ENCODE measurements around the gene MITD1. TPM values are rescaled to one million over a fixed set of nuclear protein-coding genes. Genes with fewer than 3 reads are reported as not detected.
A peak's percentile ranks its signal among the peaks of the same experiment; 100 is the strongest.

The MITD1 gene
- total and polyA plus RNA-seq, 2 of the 13 experiments (the other 11 are each of a cell fraction or from before 2014, with no cell fraction given), result 17.8 to 43.7 TPM

- peak; percentile 95 for TF ChIP-seq KAT7 (CRISPR knock-in tag; IDR thresholded peaks at IDR 0.05; ENCODE audit: borderline replicate concordance)
- TF ChIP-seq KDM5B (CRISPR knock-in tag; IDR thresholded peaks at IDR 0.05; ENCODE audit: borderline replicate concordance), result peak; percentile 87
- 0 out of 2 replicates have a peak, but pooled peaks have one; percentile 58 for TF ChIP-seq KLF15 (CRISPR knock-in tag; IDR thresholded peaks at IDR 0.05; ENCODE audit: borderline replicate concordance)
- peak; percentile 98 for TF ChIP-seq DRAP1 (CRISPR knock-in tag; IDR thresholded peaks at IDR 0.05)
- TF ChIP-seq ZNF557 (CRISPR knock-in tag; IDR thresholded peaks at IDR 0.05), result peak; percentile 60; the same call in 1 of the 2 replicates
- peak; percentile 78 for TF ChIP-seq ZNF253 (CRISPR knock-in tag; IDR thresholded peaks at IDR 0.05; ENCODE audit: borderline replicate concordance)
- TF ChIP-seq SPEN (CRISPR knock-in tag; IDR thresholded peaks at IDR 0.05; ENCODE audit: low read depth), result peak; percentile 97
- TF ChIP-seq MXD3 (CRISPR knock-in tag; IDR thresholded peaks at IDR 0.05), result peak; percentile 96
- no peak; the same call in 1 of the 2 replicates for TF ChIP-seq ZKSCAN5 (CRISPR knock-in tag; IDR thresholded peaks at IDR 0.05)
- peak; percentile 94; the same call in 1 of the 2 replicates for TF ChIP-seq ZNF558 (CRISPR knock-in tag; IDR thresholded peaks at IDR 0.05; ENCODE audit: borderline replicate concordance)
- no peak for TF ChIP-seq PLRG1 (conservative IDR thresholded peaks at IDR 0.05)
- peak; percentile 31; the same call in 1 of the 2 replicates for TF ChIP-seq HINFP (CRISPR knock-in tag; IDR thresholded peaks at IDR 0.05; ENCODE audit: low read depth)
- peak; percentile 96 for TF ChIP-seq RFXAP (CRISPR knock-in tag; IDR thresholded peaks at IDR 0.05; ENCODE audit: borderline replicate concordance)
- TF ChIP-seq RXRA (CRISPR knock-in tag; IDR thresholded peaks at IDR 0.05), result peak; percentile 89
- TF ChIP-seq ZBTB2 (CRISPR knock-in tag; IDR thresholded peaks at IDR 0.05; ENCODE audit: low read depth), result peak; percentile 91
- peak; percentile 90; the same call in 1 of the 2 replicates for TF ChIP-seq ZNF224 (CRISPR knock-in tag; IDR thresholded peaks at IDR 0.05)
- TF ChIP-seq TRAFD1 (CRISPR knock-in tag; IDR thresholded peaks at IDR 0.05; ENCODE audit: borderline replicate concordance), result no peak
- TF ChIP-seq ZNF75D (CRISPR knock-in tag; IDR thresholded peaks at IDR 0.05; ENCODE audit: borderline replicate concordance), result no peak
- no peak for TF ChIP-seq REXO4 (CRISPR knock-in tag; IDR thresholded peaks at IDR 0.05; ENCODE audit: borderline replicate concordance)
- 0 out of 2 replicates have a peak, but pooled peaks have one; percentile 20 for TF ChIP-seq ZBTB37 (CRISPR knock-in tag; IDR thresholded peaks at IDR 0.05)
Observed at GRCh38 chr2:99180755-99181623, at the start of gene MITD1, which contains the start of gene MRPL30 (continued).

Measured in HepG2 (cell line).